Fibroblast of skin of left quadriceps (primary cell): ENCODE results near the gene PPID.
A peak's percentile ranks its signal among the peaks of the same experiment; 100 is the strongest.
"Not testable (repeated sequence)": the region's sequence is repeated elsewhere in the genome, so short reads cannot be mapped to it uniquely, and the experiment has no call there.

ENCODE experiments used
- DNase-seq, 2 experiments: peaks; one replicate each; pipeline ENCODE4 v3.0.0-alpha.2; 2013; ENCODE audit warnings: low read depth in 2 of 2

PPID gene

GRCh38 chr4:158729716-158730559 is 6.7 kb upstream of the PPID start:
- peak in 1 of 2 experiments; percentile 31 for DNase-seq

GRCh38 chr4:158728236-158728635 is 5.0 kb upstream of the PPID start:
- DNase-seq, result no peak

GRCh38 chr4:158726633-158727032 is 3.4 kb upstream of the PPID start:
- DNase-seq, result no peak

GRCh38 chr4:158724637-158725036 is 1.4 kb upstream of the PPID start:
- DNase-seq, result no peak

- no peak for DNase-seq
Measured at GRCh38 chr4:158722291-158722916, 792 bp downstream of the PPID start.

GRCh38 chr4:158721680-158722079 is 1.5 kb downstream of the PPID start:
- no peak for DNase-seq

GRCh38 chr4:158715802-158716201 is 7.4 kb downstream of the PPID start:
- DNase-seq, result no peak

GRCh38 chr4:158714937-158715336 is 8.3 kb downstream of the PPID start:
- DNase-seq, result no peak

GRCh38 chr4:158712622-158713021 is 10.6 kb downstream of the PPID start:
- not testable (repeated sequence) for DNase-seq

GRCh38 chr4:158710814-158711213 is 12.4 kb downstream of the PPID start:
- no peak for DNase-seq

GRCh38 chr4:158704274-158704673 is 18.9 kb downstream of the PPID start:
- DNase-seq, result no peak

GRCh38 chr4:158688813-158689212 is 34.4 kb downstream of the PPID start:
- DNase-seq, result no peak

- DNase-seq, result no peak
Measured at GRCh38 chr4:158682066-158682465, 41.1 kb downstream of the PPID start.

GRCh38 chr4:158681629-158682028 is 41.6 kb downstream of the PPID start:
- DNase-seq, result no peak

GRCh38 chr4:158678767-158679166 is 44.4 kb downstream of the PPID start:
- DNase-seq, result no peak

- no peak for DNase-seq
Measured at GRCh38 chr4:158676076-158676475, 47.1 kb downstream of the PPID start.

- no peak for DNase-seq
Measured at GRCh38 chr4:158673633-158674032, 49.6 kb downstream of the PPID start.

GRCh38 chr4:158671915-158672806 is 51.0 kb downstream of the PPID start, which contains the start of gene ETFDH:
ETFDH (plus strand) TSS chr4:158672296; CDS start chr4:158672457, 161 bp downstream.
- DNase-seq, result peak; percentile 100

- no peak for DNase-seq
Measured at GRCh38 chr4:158671665-158671914, 51.6 kb downstream of the PPID start, which contains the start of gene C4orf46. C4orf46 (minus strand) TSS chr4:158671887; CDS start chr4:158671801, 86 bp downstream.

GRCh38 chr4:158670975-158671664 is 52.1 kb downstream of the PPID start:
- peak; percentile 57 to 69 for DNase-seq

- DNase-seq, result no peak
Measured at GRCh38 chr4:158669310-158669709, 53.9 kb downstream of the PPID start.
